Caki2 (cell line): ENCODE measurements around the gene MED12L. TPM values are rescaled to one million over a fixed set of nuclear protein-coding genes. Genes with fewer than 3 reads are reported as not detected.
"Not testable (repeated sequence)": the region's sequence is repeated elsewhere in the genome, so short reads cannot be mapped to it uniquely, and the experiment has no call there.

Source experiments
- DNase-seq: peaks from one replicate; pipeline ENCODE4 v3.0.0-alpha.2; 2015; ENCODE audit warnings: low read depth
- in situ Hi-C: cut with HindIII; loops from 2 replicates; pipeline ENCODE4 v1.10.0; 2016; ENCODE audit warnings: low sequenced_read_pairs, low pct_unique_long_range_greater_than_20kb, mixed read lengths
- total RNA-seq: library from RNA; depleted of rRNA; stranded (reverse); fragments of >200 nt; shearing (Covaris generic); gene quantifications from 2 replicates; pipeline ENCODE4 v1.2.3, GENCODE V29; 2014; ENCODE audit warnings: low replicate concordance

MED12L gene
- total RNA-seq, 1 experiment from 2014 or later, result 0.24 TPM

DNA sequence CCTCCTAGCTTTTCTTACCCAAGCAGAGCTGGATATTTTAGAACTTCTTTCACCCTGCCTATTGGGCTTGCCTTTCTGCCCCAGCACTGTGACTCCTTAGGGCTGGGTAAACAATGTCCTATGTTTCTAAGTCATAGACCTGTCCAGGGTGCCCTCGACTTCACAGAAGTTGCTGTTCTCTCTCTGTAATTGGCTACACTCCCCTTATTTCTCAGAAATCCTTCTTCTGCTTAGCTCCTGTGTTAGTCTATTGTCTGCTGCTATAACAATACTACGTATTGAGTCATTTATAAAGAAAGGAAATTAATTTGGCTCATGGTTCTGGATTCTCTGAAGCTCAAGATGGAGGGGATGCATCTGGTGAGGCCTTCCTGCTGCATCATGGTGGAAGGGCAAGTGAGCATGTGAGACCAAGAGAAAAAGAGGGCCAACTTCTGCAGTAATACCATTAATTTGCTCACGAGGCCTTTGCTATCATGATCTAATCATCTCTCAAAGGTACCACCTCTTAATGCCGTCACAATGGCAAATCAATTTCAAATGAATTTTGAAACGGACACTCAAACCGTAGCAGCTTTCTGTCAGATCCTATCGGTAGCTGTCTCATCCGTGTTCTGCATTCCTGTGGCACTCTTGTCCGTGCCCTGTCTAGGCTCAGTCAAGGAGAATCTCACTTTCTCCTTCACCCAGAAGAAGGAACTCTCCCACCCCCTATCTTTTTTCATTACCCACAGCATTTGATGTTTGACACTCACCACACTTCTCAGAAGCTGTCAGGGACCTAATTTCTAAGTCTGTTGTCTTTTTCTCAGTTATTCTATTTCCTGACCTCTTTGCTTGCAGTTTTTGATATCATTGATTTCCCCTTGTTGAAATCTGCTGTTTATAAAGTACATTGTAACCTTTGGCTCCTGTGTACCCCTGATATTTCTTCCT, 139.8 kb downstream of the MED12L start:
- in situ Hi-C loops, result no loop called here
- DNase-seq, result no peak

DNA sequence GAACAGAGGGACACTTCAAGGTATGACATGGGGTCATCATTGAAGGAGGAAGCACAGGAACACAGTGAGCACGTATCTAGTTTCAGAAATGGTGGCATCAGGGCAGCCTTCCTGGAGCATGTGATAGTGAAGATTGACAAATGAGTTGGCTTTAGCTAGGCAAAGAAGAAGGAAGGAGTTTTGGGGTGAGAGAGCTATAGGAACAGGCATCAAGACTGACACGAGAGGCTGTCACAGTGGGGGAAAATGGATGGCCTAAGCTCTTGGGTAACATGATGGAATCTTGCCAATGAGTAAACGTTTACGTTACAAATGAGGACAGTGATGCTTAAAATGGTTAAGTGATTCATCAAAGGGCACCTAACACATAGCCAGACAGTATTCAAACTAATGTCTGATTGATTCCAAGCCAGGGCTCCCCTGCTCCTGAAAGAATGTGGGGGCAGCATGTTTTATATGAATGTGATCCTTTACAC, 140.7 kb downstream of the MED12L start:
- DNase-seq, result peak; percentile 49
- in situ Hi-C loops, result no loop called here

DNA sequence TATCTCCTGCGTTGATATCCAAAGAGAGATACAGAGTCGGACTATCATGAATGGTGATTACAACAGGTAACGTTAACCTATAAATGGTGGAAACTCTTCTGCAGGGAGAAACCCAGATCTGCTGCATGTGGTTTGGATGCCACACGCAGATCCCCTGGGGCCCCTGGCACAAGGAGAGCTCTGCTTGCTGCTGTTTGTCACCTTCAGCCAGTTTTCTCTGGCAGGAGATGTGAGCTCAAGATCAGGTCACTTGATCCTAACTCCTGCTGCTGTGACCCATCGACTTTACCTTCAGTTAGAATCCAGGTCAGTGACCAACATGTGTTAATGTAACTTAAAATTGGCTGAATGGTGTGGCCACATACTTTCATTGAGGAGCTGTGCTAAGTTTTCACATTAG, 141.4 kb downstream of the MED12L start:
- in situ Hi-C loops, result no loop called here
- DNase-seq, result no peak

- in situ Hi-C loops, result no loop called here
- no peak for DNase-seq
Observed at GRCh38 chr3:151227266-151227806, 141.9 kb downstream of the MED12L start.

DNA sequence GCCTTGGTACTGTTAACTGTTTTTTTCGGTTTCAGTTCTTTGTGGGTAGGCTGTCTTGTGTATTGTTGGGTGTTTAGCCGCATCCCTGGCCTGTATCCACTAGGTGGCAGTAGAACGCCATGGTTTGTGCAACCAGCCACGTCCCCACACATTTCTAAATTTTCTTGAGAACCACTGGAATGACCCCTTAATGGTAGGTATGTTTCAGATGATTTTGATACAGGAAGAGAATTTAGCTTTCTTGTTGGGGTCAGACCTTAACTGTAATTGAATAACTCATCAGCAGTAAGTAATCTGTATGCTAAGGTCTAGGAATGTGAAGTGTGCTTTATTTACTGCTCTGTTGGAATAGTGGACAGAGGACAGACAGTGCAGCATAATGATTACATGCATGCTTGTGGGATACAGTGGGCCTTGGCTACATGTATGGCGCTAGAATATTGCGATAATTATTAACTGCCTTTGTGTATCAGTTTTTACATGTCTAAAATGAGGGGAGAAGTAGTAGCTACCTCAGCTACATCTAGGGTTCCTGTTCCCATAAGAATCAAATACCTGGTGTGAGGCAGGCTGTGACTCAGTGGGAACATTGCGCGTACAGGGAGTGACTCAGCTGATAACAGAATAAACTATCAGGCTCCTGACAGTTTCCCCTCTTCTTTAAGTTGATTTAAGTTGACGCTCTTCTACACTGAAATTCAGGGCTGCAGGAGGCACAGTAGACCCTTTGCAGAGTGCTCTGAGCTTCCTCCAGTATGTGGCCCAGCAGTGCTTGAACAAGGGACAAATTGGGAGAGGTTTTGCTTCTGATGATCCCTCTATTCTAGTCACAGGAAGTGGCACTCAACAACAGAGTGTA, 142.6 kb downstream of the MED12L start:
- DNase-seq, result peak; percentile 73
- in situ Hi-C loops, result no loop called here

DNA sequence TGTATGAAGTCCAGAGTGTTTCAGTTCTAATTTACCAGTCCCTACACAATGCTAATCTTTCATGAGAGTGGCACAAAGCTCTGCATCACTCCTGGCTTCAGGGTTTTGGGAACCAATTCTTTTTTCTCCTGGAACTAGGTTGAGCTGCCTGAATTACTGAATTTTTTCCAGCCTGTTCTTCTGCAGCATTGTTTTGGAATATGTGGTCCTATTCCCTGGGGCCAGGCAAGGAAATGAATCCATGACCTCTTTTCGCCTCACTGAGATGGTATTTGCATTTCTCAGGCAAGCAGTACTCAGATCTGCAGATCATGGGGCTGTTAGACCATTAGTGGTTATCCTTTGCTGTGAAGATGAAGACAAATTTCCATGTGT, 143.2 kb downstream of the MED12L start:
- DNase-seq, result peak; percentile 30
- in situ Hi-C loops, result no loop called here

- in situ Hi-C loops, result no loop called here
- DNase-seq, result no peak
Observed at GRCh38 chr3:151230646-151231045, 145.2 kb downstream of the MED12L start.

DNA sequence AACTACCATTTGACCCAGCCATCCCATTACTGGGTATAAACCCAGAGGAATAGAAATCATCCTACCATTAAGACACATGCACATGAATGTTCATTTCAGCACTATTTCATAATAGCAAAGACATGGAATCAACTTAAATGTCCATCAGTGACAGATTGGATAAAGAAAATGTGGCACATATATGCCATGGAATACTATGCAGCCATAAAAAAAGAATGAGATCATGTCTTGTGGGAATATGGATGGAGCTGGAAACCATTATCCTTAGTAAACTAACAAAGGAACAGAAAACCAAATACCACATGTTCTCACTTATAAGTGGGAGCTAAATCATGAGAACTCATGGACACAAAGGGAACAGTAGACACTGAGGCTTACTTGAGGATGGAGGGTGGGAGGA, 146.9 kb downstream of the MED12L start:
- in situ Hi-C loops, result not testable (repeated sequence)

GRCh38 chr3:151232991-151233390, 147.5 kb downstream of the MED12L start:
- no peak for DNase-seq
- in situ Hi-C loops, result no loop called here

More for the DNA sequence above, 146.9 kb downstream of the MED12L start:
- not testable (repeated sequence) for DNase-seq

- in situ Hi-C loops, result no loop called here
- no peak for DNase-seq
Observed at GRCh38 chr3:151234825-151235224, 149.4 kb downstream of the MED12L start.

GRCh38 chr3:151236316-151236715, 150.9 kb downstream of the MED12L start:
- in situ Hi-C loops, result no loop called here
- no peak for DNase-seq

DNA sequence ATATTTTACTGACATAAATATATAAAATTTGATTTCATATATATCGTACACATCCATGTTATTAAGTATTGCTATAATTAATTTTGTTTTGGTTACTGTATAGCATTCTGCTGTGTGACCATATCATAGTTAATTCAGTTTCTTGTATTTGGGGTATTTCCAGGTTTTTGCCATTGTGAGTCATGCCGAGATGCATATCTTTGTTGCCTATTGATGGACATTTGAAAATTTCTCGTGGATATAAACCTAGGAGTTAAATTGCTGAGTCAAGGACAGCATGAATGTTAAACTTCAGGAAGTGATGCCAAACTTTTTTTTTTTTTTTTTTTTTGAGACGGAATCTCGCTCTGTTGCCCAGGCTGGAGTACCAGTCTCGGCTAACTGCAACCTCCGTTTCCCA, 151.3 kb downstream of the MED12L start:
- in situ Hi-C loops, result no loop called here
- DNase-seq, result no peak

GRCh38 chr3:151242006-151242405, 156.5 kb downstream of the MED12L start:
- DNase-seq, in situ Hi-C loops: not testable (repeated sequence)

DNA sequence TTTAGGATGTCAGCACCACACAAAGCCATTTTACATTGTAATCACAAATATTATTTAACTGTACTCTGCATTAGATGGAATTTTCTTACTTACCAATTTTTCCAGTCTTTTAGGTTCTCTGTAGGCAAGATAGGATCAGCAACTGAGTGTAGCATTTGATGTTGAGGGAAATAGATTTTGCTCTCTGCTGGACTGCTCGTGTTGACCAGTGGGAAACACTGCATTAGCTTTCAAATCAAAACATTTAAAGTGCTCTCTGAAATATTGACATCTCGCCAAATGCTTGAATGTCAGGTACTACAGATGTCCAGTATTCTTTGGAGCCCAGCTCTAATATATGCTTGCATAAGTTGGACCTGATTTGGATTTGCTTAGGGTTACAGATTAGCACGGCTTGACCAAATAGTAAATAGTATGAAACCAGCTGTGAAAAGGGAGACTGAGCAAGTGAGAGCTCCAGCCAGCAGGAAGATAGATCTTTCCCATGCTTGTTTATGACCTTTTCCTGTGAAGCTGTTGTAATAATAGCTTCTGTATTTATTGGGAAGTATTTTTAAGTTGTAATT, 163.4 kb downstream of the MED12L start:
- DNase-seq, result no peak
- in situ Hi-C loops, result no loop called here

DNA sequence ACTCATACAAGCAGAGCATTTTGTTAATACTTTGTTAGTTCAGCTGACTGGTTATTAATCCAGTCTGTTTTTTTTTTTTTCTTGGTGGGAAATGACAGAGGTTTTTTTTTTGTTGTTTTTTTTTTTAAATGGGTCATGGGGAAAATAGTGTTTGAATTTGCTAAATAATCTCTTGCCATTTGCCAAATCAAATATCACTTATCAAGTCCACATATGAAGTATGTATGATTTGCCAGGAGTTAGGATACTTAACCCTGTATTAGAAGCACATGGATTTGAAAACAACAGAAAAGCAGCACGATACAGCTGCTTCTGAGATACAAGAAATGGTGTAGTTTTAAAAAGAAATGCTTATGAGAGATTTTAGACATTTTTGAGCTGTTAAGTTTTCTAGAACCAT, 171.3 kb downstream of the MED12L start:
- no peak for DNase-seq
- in situ Hi-C loops, result no loop called here

- DNase-seq, result no peak
- in situ Hi-C loops, result no loop called here
Observed at GRCh38 chr3:151259664-151260063, 174.2 kb downstream of the MED12L start.

DNA sequence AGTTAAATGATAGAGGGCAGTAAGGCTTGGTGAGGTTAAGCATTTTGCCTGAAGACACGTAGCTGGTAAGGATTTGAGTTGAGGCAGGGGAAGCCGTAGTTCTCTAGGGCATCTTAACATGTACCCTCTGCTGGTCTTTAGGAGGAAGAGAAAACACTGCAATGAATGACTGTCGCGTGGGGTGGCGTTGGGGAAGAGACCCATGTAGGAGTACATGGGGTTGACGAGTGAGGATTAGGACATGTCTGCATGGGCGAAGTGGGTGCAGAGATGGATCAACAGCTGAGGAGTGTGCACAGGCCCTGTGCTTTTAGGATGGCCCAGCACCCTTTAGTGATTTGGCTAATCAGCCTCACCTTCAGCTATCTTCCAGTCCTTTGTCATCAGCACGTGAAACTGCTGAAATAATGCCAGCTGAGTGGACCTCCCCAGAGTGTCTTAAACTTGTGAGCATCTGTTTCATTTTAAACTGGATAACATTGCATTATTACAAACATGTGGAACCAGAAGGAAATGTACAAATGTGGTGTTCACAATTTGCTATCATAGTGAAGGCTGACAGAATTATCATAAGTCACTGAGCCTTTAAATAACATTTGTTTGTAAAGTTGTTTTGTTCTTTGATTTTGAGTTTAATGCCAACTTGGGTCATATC, 177.5 kb downstream of the MED12L start:
- no peak for DNase-seq
- in situ Hi-C loops, result no loop called here

- DNase-seq, result no peak
- in situ Hi-C loops, result no loop called here
Observed at GRCh38 chr3:151264605-151265004, 179.1 kb downstream of the MED12L start.
